Measurements from ENCODE around the gene RHOG. TPM values are rescaled to one million over a fixed set of nuclear protein-coding genes. Genes with fewer than 3 reads are reported as not detected.
A peak's percentile ranks its signal among the peaks of the same experiment; 100 is the strongest.

Gene RHOG
- total RNA-seq, 1 experiment from 2014 or later = 35.7 TPM

- Mint-ChIP-seq H3K4me3 (ENCODE audit: unreplicated experiment) (no peak overlapping the region), H3K36me3 (ENCODE audit: insufficient read depth, unreplicated experiment) (peaks cover 66% of the 10 kb centered on the region), H3K27me3 (ENCODE audit: insufficient read depth, unreplicated experiment) (no peaks in the 10 kb centered on the region), H3K27ac (ENCODE audit: low read depth, unreplicated experiment) (no peak overlapping the region), H3K9me3 (ENCODE audit: unreplicated experiment) (no peaks in the 10 kb centered on the region), H3K4me1 (ENCODE audit: insufficient read depth, unreplicated experiment) (peaks cover 27% of the 10 kb centered on the region)
- DNase-seq (ENCODE audit: unreplicated experiment) = no peak
- intact Hi-C loops (cut with micrococcal nuclease) = no loop called here
- POLR2A ChIA-PET = no interaction called here
- no TSS peak for BruUV-seq (replicated peaks)
- CTCF ChIA-PET = interaction anchor here (0.7 to 1.8 kb wide), 4 partner anchors 9 to 240 kb away, joined by 3 to 12 read pairs (median 6); no protein-coding TSS in a partner anchor
- TF ChIP-seq CTCF (IDR thresholded peaks at IDR 0.05; ENCODE audit: unreplicated experiment) = no peak
These were observed 7.9 kb downstream of the RHOG start for GRCh38 chr11:3832816-3833215.

- POLR2A ChIA-PET = interaction anchor here (1.0 kb wide), 1 partner anchor 34 kb away, joined by 3 read pairs; the partner anchor contains the start of gene NUP98
- H3K9me3 Mint-ChIP-seq (ENCODE audit: unreplicated experiment) = no peaks in the 10 kb centered on the region
- no TSS peak for BruUV-seq (replicated peaks)
- CTCF ChIA-PET = interaction anchor here (0.7 to 1.8 kb wide), 6 partner anchors 10 to 241 kb away, joined by 4 to 7 read pairs (median 5); partner anchors contain the start of genes RHOG and STIM1
- peaks cover 26% of the 10 kb centered on the region for H3K4me1 Mint-ChIP-seq (ENCODE audit: insufficient read depth, unreplicated experiment)
- H3K36me3 Mint-ChIP-seq (ENCODE audit: insufficient read depth, unreplicated experiment) = peaks cover 71% of the 10 kb centered on the region
- intact Hi-C loops (cut with micrococcal nuclease) = no loop called here
- no peak for DNase-seq (ENCODE audit: unreplicated experiment)
- H3K27me3 Mint-ChIP-seq (ENCODE audit: insufficient read depth, unreplicated experiment) = no peaks in the 10 kb centered on the region
- no peak for TF ChIP-seq CTCF (IDR thresholded peaks at IDR 0.05; ENCODE audit: unreplicated experiment)
- peak overlapping the region; percentile 72 for H3K27ac Mint-ChIP-seq (ENCODE audit: low read depth, unreplicated experiment)
- H3K4me3 Mint-ChIP-seq (ENCODE audit: unreplicated experiment) = no peak overlapping the region
These were observed 9.2 kb downstream of the RHOG start for GRCh38 chr11:3831378-3832239.

GRCh38 chr11:3830730-3831129, 10.0 kb downstream of the RHOG start:
- peaks cover 69% of the 10 kb centered on the region for H3K36me3 Mint-ChIP-seq (ENCODE audit: insufficient read depth, unreplicated experiment)
- CTCF ChIA-PET = interaction anchor here (1.1 to 1.8 kb wide), 3 partner anchors 11 to 242 kb away, joined by 6 to 7 read pairs (median 7); partner anchors contain the start of gene RHOG
- TF ChIP-seq CTCF (IDR thresholded peaks at IDR 0.05; ENCODE audit: unreplicated experiment) = no peak
- no peak overlapping the region for H3K27ac Mint-ChIP-seq (ENCODE audit: low read depth, unreplicated experiment)
- BruUV-seq (replicated peaks) = no TSS peak
- H3K4me3 Mint-ChIP-seq (ENCODE audit: unreplicated experiment) = no peak overlapping the region
- intact Hi-C loops (cut with micrococcal nuclease) = no loop called here
- DNase-seq (ENCODE audit: unreplicated experiment) = no peak
- POLR2A ChIA-PET = interaction anchor here (0.6 to 1.2 kb wide), 4 partner anchors 10 to 49 kb away, joined by 3 to 4 read pairs (median 3); partner anchors contain the start of genes NUP98 and RHOG
- peaks cover 24% of the 10 kb centered on the region for H3K4me1 Mint-ChIP-seq (ENCODE audit: insufficient read depth, unreplicated experiment)
- no peaks in the 10 kb centered on the region for H3K9me3 Mint-ChIP-seq (ENCODE audit: unreplicated experiment)
- H3K27me3 Mint-ChIP-seq (ENCODE audit: insufficient read depth, unreplicated experiment) = no peaks in the 10 kb centered on the region

GRCh38 chr11:3830088-3830487, 10.7 kb downstream of the RHOG start:
- TF ChIP-seq CTCF (IDR thresholded peaks at IDR 0.05; ENCODE audit: unreplicated experiment) = no peak
- DNase-seq (ENCODE audit: unreplicated experiment) = no peak
- H3K4me3 Mint-ChIP-seq (ENCODE audit: unreplicated experiment) = no peak overlapping the region

More at GRCh38 chr11:3830088-3830487, 10.7 kb downstream of the RHOG start:
- Mint-ChIP-seq H3K36me3 (ENCODE audit: insufficient read depth, unreplicated experiment) (peaks cover 69% of the 10 kb centered on the region), H3K4me1 (ENCODE audit: insufficient read depth, unreplicated experiment) (peaks cover 17% of the 10 kb centered on the region), H3K9me3 (ENCODE audit: unreplicated experiment) (no peaks in the 10 kb centered on the region), H3K27ac (ENCODE audit: low read depth, unreplicated experiment) (no peak overlapping the region), H3K27me3 (ENCODE audit: insufficient read depth, unreplicated experiment) (no peaks in the 10 kb centered on the region)
- intact Hi-C loops (cut with micrococcal nuclease) = no loop called here
- CTCF ChIA-PET = interaction anchor here (1.3 kb wide), 1 partner anchor 11 kb away, joined by 7 read pairs; the partner anchor contains the start of gene RHOG
- POLR2A ChIA-PET = interaction anchor here (0.9 to 1.2 kb wide), 3 partner anchors 11 to 21 kb away, joined by 3 read pairs; partner anchors contain the start of gene RHOG
- no TSS peak for BruUV-seq (replicated peaks)

Data from MCF 10A (cell line).